ENCODE results near the gene COMMD4. TPM values are rescaled to one million over a fixed set of nuclear protein-coding genes. Genes with fewer than 3 reads are reported as not detected.

COMMD4 gene
- total RNA-seq, 1 experiment from 2014 or later: 109 TPM

GRCh38 chr15:75354454-75354853 lies 18.6 kb downstream of the COMMD4 start:
- H3K9me3 Mint-ChIP-seq (ENCODE audit: low read depth, unreplicated experiment): no peaks in the 10 kb centered on the region
- TF ChIP-seq CTCF (IDR thresholded peaks at IDR 0.05; ENCODE audit: unreplicated experiment): no peak
- CTCF ChIA-PET: interaction anchor here (0.6 to 3.2 kb wide), 2 partner anchors 14 to 540 kb away, joined by 3 to 11 read pairs; partner anchors contain the start of gene MAN2C1
- no peaks in the 10 kb centered on the region for H3K4me1 Mint-ChIP-seq (ENCODE audit: low read depth, unreplicated experiment)
- H3K36me3 Mint-ChIP-seq (ENCODE audit: insufficient read depth, unreplicated experiment): peaks cover 76% of the 10 kb centered on the region
- BruUV-seq (replicated peaks): no TSS peak
- no peak overlapping the region for H3K4me3 Mint-ChIP-seq (ENCODE audit: low read depth, unreplicated experiment)
- H3K27me3 Mint-ChIP-seq (ENCODE audit: unreplicated experiment): no peaks in the 10 kb centered on the region
- no peak overlapping the region for H3K27ac Mint-ChIP-seq (ENCODE audit: unreplicated experiment)
- DNase-seq: no peak
- intact Hi-C loops (cut with micrococcal nuclease; ENCODE audit: unreplicated experiment): no loop called here

- CTCF ChIA-PET: interaction anchor here (3.2 kb wide), 1 partner anchor 13 kb away, joined by 11 read pairs; the partner anchor contains the start of gene MAN2C1
- H3K27me3 Mint-ChIP-seq (ENCODE audit: unreplicated experiment): no peaks in the 10 kb centered on the region
- no peaks in the 10 kb centered on the region for H3K4me1 Mint-ChIP-seq (ENCODE audit: low read depth, unreplicated experiment)
- peaks cover 69% of the 10 kb centered on the region for H3K36me3 Mint-ChIP-seq (ENCODE audit: insufficient read depth, unreplicated experiment)
- no peak for TF ChIP-seq CTCF (IDR thresholded peaks at IDR 0.05; ENCODE audit: unreplicated experiment)
- no peaks in the 10 kb centered on the region for H3K9me3 Mint-ChIP-seq (ENCODE audit: low read depth, unreplicated experiment)
- no peak for DNase-seq
- no peak overlapping the region for H3K4me3 Mint-ChIP-seq (ENCODE audit: low read depth, unreplicated experiment)
- intact Hi-C loops (cut with micrococcal nuclease; ENCODE audit: unreplicated experiment): no loop called here
- H3K27ac Mint-ChIP-seq (ENCODE audit: unreplicated experiment): no peak overlapping the region
- BruUV-seq (replicated peaks): no TSS peak
Measured at GRCh38 chr15:75355369-75355768, 19.5 kb downstream of the COMMD4 start.

GRCh38 chr15:75356006-75356405 lies 20.1 kb downstream of the COMMD4 start:
- Mint-ChIP-seq H3K9me3 (ENCODE audit: low read depth, unreplicated experiment) (no peaks in the 10 kb centered on the region), H3K27me3 (ENCODE audit: unreplicated experiment) (no peaks in the 10 kb centered on the region), H3K4me3 (ENCODE audit: low read depth, unreplicated experiment) (no peak overlapping the region), H3K4me1 (ENCODE audit: low read depth, unreplicated experiment) (no peaks in the 10 kb centered on the region), H3K27ac (ENCODE audit: unreplicated experiment) (no peak overlapping the region), H3K36me3 (ENCODE audit: insufficient read depth, unreplicated experiment) (peaks cover 68% of the 10 kb centered on the region)
- BruUV-seq (replicated peaks): no TSS peak
- intact Hi-C loops (cut with micrococcal nuclease; ENCODE audit: unreplicated experiment): no loop called here
- no peak for DNase-seq
- TF ChIP-seq CTCF (IDR thresholded peaks at IDR 0.05; ENCODE audit: unreplicated experiment): no peak
- CTCF ChIA-PET: no interaction called here

- no peak for DNase-seq
- H3K4me1 Mint-ChIP-seq (ENCODE audit: low read depth, unreplicated experiment): no peaks in the 10 kb centered on the region
- H3K27me3 Mint-ChIP-seq (ENCODE audit: unreplicated experiment): no peaks in the 10 kb centered on the region
- TF ChIP-seq CTCF (IDR thresholded peaks at IDR 0.05; ENCODE audit: unreplicated experiment): no peak
- no peak overlapping the region for H3K27ac Mint-ChIP-seq (ENCODE audit: unreplicated experiment)
- BruUV-seq (replicated peaks): no TSS peak
- intact Hi-C loops (cut with micrococcal nuclease; ENCODE audit: unreplicated experiment): no loop called here
- no peak overlapping the region for H3K4me3 Mint-ChIP-seq (ENCODE audit: low read depth, unreplicated experiment)
- no peaks in the 10 kb centered on the region for H3K9me3 Mint-ChIP-seq (ENCODE audit: low read depth, unreplicated experiment)
- CTCF ChIA-PET: no interaction called here
- H3K36me3 Mint-ChIP-seq (ENCODE audit: insufficient read depth, unreplicated experiment): peaks cover 70% of the 10 kb centered on the region
Measured at GRCh38 chr15:75356517-75356916, 20.7 kb downstream of the COMMD4 start.
